Mononuclear cell (primary cell): ENCODE results near the gene ABCD3. TPM values are rescaled to one million over a fixed set of nuclear protein-coding genes. Genes with fewer than 3 reads are reported as not detected.

Source experiments
- H3K27me3 ChIP-seq: 2 replicates; pipeline ENCODE4 v1.6.0; 2011; ENCODE audit warnings: low read length, control low read depth; ENCODE audit not compliant: insufficient read depth
- H3K4me1 ChIP-seq: 2 replicates; pipeline ENCODE4 v1.5.1; 2011; ENCODE audit warnings: mild to moderate bottlenecking, low read length, control low read depth; ENCODE audit not compliant: insufficient read depth
- H3K4me3 ChIP-seq: 2 replicates; pipeline ENCODE4 v1.5.1; 2011; ENCODE audit warnings: mild to moderate bottlenecking, low read length, moderate library complexity
- H3K9me3 ChIP-seq: 2 replicates; pipeline ENCODE4 v1.5.1; 2011; ENCODE audit warnings: low read depth, mild to moderate bottlenecking, control low read depth, low read length
- total RNA-seq: library from RNA; depleted of rRNA; stranded (reverse); fragments of >200 nt; gene quantifications from one replicate; pipeline ENCODE4 v1.2.3, GENCODE V29; 2012

Gene ABCD3
- total RNA-seq, 1 donor = 10.6 TPM

DNA sequence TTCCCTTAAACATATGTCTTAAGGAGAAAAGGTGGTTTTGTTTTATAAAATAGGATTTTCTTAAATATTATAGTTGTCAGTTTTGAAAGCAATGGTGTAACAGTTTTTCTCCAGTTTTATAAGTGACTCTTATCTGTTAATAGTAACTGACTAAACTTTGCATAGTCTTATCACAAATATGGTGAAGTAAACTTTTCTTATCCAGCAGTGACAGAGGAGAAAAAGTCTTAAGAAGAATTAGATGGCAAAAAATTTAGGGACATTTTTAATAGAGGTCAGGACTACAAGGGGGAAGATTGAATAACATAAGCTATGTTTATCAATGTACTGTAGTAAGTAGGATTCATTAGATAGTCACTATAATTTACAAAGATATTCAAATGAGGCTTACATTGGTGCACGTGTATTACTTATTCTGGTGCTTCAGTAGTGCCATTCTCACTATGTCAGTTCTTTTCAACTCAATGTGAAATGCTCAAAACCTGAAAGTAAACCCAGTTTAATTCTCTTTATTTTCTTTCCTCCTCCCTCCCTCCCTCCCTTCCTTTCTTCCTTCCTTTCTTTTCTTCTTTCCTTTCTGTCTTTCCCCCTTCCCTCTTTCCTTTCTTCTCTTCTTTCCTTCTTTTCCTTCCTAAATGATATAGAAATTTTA, 97.2 kb downstream of the ABCD3 start:
- Histone ChIP-seq H3K4me3 (no peak overlapping the region), H3K4me1 (no peaks in the 10 kb centered on the region), H3K27me3 (no peaks in the 10 kb centered on the region), H3K9me3 (no peaks in the 10 kb centered on the region)

- H3K4me3 ChIP-seq = no peak overlapping the region
- no peaks in the 10 kb centered on the region for H3K9me3 ChIP-seq
- no peaks in the 10 kb centered on the region for H3K4me1 ChIP-seq
- H3K27me3 ChIP-seq = no peaks in the 10 kb centered on the region
Measured at GRCh38 chr1:94519351-94519750, 101.2 kb downstream of the ABCD3 start.

DNA sequence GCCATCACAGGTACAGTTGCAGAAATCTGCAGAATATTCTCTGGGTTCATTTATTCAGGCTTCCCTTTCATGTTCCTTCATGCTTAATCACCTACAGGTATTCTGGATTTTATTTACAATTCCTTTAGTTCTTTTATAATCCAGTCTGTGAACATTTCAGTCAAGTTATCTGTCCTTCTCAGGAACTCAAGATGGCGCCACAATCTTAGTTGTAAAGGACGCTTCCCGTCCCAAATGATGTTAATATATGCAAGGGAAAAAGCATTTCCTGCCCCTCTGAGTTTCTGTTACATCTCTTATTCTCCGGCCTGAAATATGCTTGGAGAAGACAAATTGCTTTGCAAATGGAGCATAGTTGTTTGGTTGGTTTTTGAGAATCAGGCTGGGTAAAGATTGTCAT, 104.1 kb downstream of the ABCD3 start:
- no peaks in the 10 kb centered on the region for H3K9me3 ChIP-seq
- no peaks in the 10 kb centered on the region for H3K27me3 ChIP-seq
- no peak overlapping the region for H3K4me3 ChIP-seq
- no peaks in the 10 kb centered on the region for H3K4me1 ChIP-seq

DNA sequence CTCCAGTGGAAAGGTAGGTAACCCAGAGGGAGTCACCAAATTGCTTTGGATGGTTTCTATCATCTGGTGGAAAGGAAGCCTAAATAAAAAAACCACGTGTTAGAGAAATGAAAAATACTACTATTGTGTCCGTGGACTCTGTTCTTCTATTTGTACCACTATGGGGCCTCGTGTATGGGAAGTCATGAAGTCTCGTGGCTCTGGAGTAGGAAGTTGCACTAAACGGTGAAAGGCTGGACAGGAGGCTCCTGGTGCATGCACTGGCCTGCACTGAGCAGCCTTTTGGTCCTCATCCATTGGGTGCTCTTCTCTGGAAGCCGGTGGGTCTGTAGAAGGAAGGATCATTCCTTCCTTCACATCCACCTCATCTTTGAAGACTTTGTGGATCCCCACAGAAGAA, 106.3 kb downstream of the ABCD3 start:
- no peaks in the 10 kb centered on the region for H3K9me3 ChIP-seq
- H3K4me1 ChIP-seq = no peaks in the 10 kb centered on the region
- H3K4me3 ChIP-seq = no peak overlapping the region
- H3K27me3 ChIP-seq = no peaks in the 10 kb centered on the region

GRCh38 chr1:94526152-94526980, 108.2 kb downstream of the ABCD3 start:
- no peaks in the 10 kb centered on the region for H3K4me1 ChIP-seq
- H3K27me3 ChIP-seq = no peaks in the 10 kb centered on the region
- H3K4me3 ChIP-seq = no peak overlapping the region
- no peaks in the 10 kb centered on the region for H3K9me3 ChIP-seq

- Histone ChIP-seq H3K27me3 (no peaks in the 10 kb centered on the region), H3K4me1 (no peaks in the 10 kb centered on the region), H3K9me3 (no peaks in the 10 kb centered on the region), H3K4me3 (no peak overlapping the region)
Measured at GRCh38 chr1:94527447-94528031, 109.3 kb downstream of the ABCD3 start.

- no peaks in the 10 kb centered on the region for H3K4me1 ChIP-seq
- H3K4me3 ChIP-seq = no peak overlapping the region
- H3K27me3 ChIP-seq = no peaks in the 10 kb centered on the region
- H3K9me3 ChIP-seq = no peaks in the 10 kb centered on the region
Measured at GRCh38 chr1:94528299-94528698, 110.1 kb downstream of the ABCD3 start.

- no peak overlapping the region for H3K4me3 ChIP-seq
- no peaks in the 10 kb centered on the region for H3K4me1 ChIP-seq
- no peaks in the 10 kb centered on the region for H3K27me3 ChIP-seq
- H3K9me3 ChIP-seq = no peaks in the 10 kb centered on the region
Measured at GRCh38 chr1:94528826-94529225, 110.6 kb downstream of the ABCD3 start.

GRCh38 chr1:94529416-94529815, 111.2 kb downstream of the ABCD3 start:
- no peaks in the 10 kb centered on the region for H3K4me1 ChIP-seq
- H3K9me3 ChIP-seq = no peaks in the 10 kb centered on the region
- H3K4me3 ChIP-seq = no peak overlapping the region
- no peaks in the 10 kb centered on the region for H3K27me3 ChIP-seq

DNA sequence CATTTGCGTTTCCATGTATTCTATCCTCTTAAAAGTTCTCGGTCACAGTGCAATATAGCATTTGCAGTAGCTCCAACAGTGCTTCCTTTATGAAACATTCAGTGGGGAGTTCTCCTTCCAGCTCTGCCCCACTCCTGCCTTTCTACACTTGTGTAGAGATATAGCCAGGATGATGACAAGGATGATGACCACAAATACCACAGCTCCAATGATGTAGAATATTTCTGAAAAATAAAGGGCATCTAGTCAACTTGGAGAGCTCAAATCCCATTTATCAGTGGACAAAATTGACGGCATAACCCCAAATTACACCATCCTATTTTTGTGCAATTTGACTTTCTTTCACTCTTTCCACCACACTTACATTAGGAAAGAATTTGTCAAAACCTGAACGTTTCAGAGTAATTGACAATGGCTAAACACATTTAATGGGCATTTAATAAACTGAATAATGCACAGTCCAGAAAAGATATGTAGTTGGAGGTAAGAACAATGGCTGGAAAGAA, 112.2 kb downstream of the ABCD3 start:
- H3K9me3 ChIP-seq = no peaks in the 10 kb centered on the region
- H3K27me3 ChIP-seq = no peaks in the 10 kb centered on the region
- no peak overlapping the region for H3K4me3 ChIP-seq
- no peaks in the 10 kb centered on the region for H3K4me1 ChIP-seq

DNA sequence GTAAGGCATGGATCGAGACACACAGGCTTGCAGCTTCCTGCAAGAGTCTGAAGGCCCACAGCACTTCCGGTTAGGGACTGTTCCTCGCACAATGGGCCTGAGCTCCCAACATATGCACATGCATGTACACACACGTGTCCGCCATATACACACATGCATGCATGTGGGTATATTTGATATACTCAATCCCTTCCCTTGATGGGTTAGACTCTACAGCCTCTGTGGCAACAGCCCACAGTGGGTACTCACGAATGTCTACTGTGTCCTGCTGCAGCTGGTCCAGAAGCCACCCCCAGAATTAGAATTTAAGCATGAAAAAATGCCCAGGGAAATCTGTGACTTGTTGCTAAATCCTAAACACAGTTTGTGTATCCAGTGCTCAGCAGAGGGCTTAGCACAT, 113.5 kb downstream of the ABCD3 start:
- Histone ChIP-seq H3K4me1 (no peaks in the 10 kb centered on the region), H3K9me3 (no peaks in the 10 kb centered on the region), H3K27me3 (no peaks in the 10 kb centered on the region), H3K4me3 (no peak overlapping the region)

DNA sequence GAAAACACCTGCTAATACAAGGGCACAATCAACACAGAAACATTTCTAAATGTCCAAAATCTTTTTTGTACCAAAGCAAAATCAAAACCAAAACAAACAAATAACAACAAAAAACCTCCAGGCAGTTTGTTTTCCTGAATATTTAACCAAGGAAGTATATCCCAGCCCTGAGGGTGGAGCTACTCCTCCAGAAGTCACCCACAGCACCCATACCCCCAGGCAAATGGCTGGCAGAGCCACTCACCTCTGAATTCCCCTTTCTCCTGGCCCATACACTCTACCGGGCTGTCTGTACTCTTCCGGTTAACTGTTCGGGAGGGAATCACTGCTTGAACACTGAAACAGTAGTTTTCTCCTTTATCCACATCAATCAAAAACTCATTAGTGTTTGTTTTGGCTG, 113.9 kb downstream of the ABCD3 start:
- H3K4me1 ChIP-seq = no peaks in the 10 kb centered on the region
- no peaks in the 10 kb centered on the region for H3K27me3 ChIP-seq
- no peak overlapping the region for H3K4me3 ChIP-seq
- H3K9me3 ChIP-seq = no peaks in the 10 kb centered on the region

DNA sequence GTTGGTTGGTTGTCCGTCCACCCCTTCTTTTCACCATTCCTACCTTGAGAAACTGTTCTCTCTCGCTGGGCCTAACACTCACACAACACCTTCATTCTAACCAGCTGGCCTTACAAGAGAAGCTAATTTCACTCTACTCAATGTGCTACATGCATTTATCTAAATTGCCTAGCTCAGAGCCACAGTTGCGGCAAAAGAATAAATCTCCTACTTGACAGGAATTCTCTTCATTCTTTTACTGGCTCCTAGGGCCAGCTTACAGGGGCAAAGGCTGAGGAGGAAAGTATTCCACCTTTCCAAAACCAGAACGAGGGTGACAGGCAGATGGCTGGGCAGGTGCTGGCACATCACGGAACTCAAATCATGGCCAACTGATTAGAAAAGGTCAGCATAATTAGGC, 116.9 kb downstream of the ABCD3 start:
- no peak overlapping the region for H3K4me3 ChIP-seq
- no peaks in the 10 kb centered on the region for H3K9me3 ChIP-seq
- H3K27me3 ChIP-seq = peaks cover 8% of the 10 kb centered on the region
- no peaks in the 10 kb centered on the region for H3K4me1 ChIP-seq

GRCh38 chr1:94535879-94536278, 117.7 kb downstream of the ABCD3 start:
- Histone ChIP-seq H3K9me3 (no peaks in the 10 kb centered on the region), H3K4me3 (no peak overlapping the region), H3K27me3 (peaks cover 14% of the 10 kb centered on the region), H3K4me1 (peaks cover 4% of the 10 kb centered on the region)

DNA sequence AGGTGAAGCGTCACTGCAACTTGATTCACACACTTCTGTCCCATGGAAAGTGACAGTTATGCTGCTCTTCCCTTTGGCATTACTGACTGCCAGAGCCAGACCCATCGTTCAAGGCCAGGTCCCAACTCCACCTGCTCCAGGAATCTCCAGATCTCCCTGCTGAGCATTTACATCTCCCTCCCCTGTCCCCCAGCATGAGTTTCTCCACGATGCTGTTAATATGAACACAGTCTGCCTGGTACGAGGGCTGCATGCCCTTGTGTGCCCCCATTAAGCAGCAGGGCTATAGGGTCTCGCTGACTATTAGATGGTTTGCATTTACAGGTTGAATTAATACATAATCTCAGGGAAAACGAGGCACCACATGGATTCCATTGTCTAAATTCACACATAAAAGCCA, 119.1 kb downstream of the ABCD3 start:
- peaks cover 18% of the 10 kb centered on the region for H3K27me3 ChIP-seq
- H3K4me1 ChIP-seq = peaks cover 14% of the 10 kb centered on the region
- H3K9me3 ChIP-seq = no peaks in the 10 kb centered on the region
- H3K4me3 ChIP-seq = no peak overlapping the region
